Parathyroid adenoma (tissue), 2 donors: ENCODE measurements around the gene ESRRG.

ENCODE experiments used
- H2AFZ ChIP-seq: fragments of 300-600 bp; sonication (generic); one replicate; pipeline ENCODE4 v1.7.0; 2017; ENCODE audit warnings: antibody characterized with exemption, mild to moderate bottlenecking
- H3K27ac ChIP-seq: fragments of 300-600 bp; sonication (generic); one replicate; pipeline ENCODE4 v1.7.0; 2017
- H3K27me3 ChIP-seq: fragments of 300-600 bp; sonication (generic); one replicate; pipeline ENCODE4 v1.7.0; 2017; ENCODE audit warnings: low read length; ENCODE audit not compliant: control insufficient read depth, insufficient read depth
- H3K36me3 ChIP-seq: fragments of 300-600 bp; sonication (generic); one replicate; pipeline ENCODE4 v1.7.0; 2017; ENCODE audit warnings: low read length; ENCODE audit not compliant: control insufficient read depth, insufficient read depth
- H3K4me1 ChIP-seq: fragments of 300-600 bp; sonication (generic); one replicate; pipeline ENCODE4 v1.7.0; 2017; ENCODE audit warnings: control low read depth
- H3K4me2 ChIP-seq: fragments of 300-600 bp; sonication (generic); one replicate; pipeline ENCODE4 v1.7.0; 2017; ENCODE audit warnings: low read length
- H3K4me3 ChIP-seq: fragments of 300-600 bp; sonication (generic); one replicate; pipeline ENCODE4 v1.7.0; 2017; ENCODE audit warnings: low read depth, low read length
- H3K79me2 ChIP-seq: fragments of 300-600 bp; sonication (generic); one replicate; pipeline ENCODE4 v1.7.0; 2017; ENCODE audit warnings: control low read depth
- H3K9ac ChIP-seq: fragments of 300-600 bp; sonication (generic); one replicate; pipeline ENCODE4 v1.7.0; 2017; ENCODE audit warnings: mild to moderate bottlenecking
- H3K9me3 ChIP-seq: fragments of 300-600 bp; sonication (generic); one replicate; pipeline ENCODE4 v1.7.0; 2017; ENCODE audit warnings: low read length; ENCODE audit not compliant: control insufficient read depth
- TF ChIP-seq, protein P1 (sequence below): fragments of 300-600 bp; sonication (generic); IDR thresholded peaks from one replicate; pipeline ENCODE4 v1.7.0; 2017; ENCODE audit warnings: antibody characterized with exemption, mild to moderate bottlenecking
- donor health status: primary hyperparathyroidism.

The ESRRG gene

DNA sequence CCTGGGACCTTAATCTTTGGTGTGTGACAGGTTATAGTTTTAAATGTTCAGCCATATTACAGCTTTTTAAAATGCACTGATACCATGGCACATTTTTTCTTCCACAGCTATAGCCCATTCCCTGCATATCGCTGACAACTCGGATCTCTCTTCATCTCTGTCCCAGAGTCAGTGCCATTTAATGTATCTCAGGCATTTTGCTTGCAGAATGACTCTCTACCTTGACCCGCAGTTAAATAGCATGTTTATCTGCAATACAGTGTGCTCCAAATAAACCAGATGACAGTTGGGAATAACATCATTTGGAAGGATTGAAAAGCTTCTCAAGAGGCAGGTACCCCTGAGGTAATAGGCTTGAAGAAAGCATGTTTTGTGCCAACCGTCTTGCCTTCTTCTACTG is 200.2 kb downstream of the ESRRG start:
- Histone ChIP-seq H3K9ac (no peak overlapping the region), H3K36me3 (no peaks in the 10 kb centered on the region), H3K27ac (no peak overlapping the region), H2AFZ (no peak overlapping the region), H3K4me1 (no peaks in the 10 kb centered on the region), H3K79me2 (no peaks in the 10 kb centered on the region), H3K4me2 (no peak overlapping the region), H3K27me3 (no peaks in the 10 kb centered on the region), H3K9me3 (no peaks in the 10 kb centered on the region), H3K4me3 (no peak overlapping the region)
- TF ChIP-seq, protein P1, sequence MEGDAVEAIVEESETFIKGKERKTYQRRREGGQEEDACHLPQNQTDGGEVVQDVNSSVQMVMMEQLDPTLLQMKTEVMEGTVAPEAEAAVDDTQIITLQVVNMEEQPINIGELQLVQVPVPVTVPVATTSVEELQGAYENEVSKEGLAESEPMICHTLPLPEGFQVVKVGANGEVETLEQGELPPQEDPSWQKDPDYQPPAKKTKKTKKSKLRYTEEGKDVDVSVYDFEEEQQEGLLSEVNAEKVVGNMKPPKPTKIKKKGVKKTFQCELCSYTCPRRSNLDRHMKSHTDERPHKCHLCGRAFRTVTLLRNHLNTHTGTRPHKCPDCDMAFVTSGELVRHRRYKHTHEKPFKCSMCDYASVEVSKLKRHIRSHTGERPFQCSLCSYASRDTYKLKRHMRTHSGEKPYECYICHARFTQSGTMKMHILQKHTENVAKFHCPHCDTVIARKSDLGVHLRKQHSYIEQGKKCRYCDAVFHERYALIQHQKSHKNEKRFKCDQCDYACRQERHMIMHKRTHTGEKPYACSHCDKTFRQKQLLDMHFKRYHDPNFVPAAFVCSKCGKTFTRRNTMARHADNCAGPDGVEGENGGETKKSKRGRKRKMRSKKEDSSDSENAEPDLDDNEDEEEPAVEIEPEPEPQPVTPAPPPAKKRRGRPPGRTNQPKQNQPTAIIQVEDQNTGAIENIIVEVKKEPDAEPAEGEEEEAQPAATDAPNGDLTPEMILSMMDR, result no peak

DNA sequence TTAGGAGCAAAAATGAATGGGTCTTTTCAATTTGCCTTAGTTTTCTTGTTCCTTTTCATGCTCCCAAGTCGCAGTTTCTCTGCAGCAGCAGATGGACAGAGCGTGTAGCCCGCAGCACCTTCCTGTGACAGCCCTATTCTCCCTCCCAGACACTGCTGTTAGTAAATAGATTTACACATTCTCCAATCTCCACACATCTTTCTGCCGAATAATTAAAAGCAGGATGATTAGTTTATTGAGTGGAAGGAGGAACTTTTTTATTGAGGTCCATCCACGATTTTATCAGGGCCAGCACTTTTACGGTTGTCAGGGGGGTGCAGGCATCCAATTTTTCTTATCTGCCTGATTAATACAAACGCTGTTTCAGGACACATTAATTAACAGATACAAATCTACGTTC is 201.8 kb downstream of the ESRRG start:
- Histone ChIP-seq H3K27me3 (no peaks in the 10 kb centered on the region), H3K9me3 (no peaks in the 10 kb centered on the region), H3K4me2 (no peak overlapping the region), H3K4me3 (no peak overlapping the region), H3K36me3 (no peaks in the 10 kb centered on the region), H3K4me1 (no peaks in the 10 kb centered on the region), H3K9ac (no peak overlapping the region), H3K79me2 (no peaks in the 10 kb centered on the region), H2AFZ (no peak overlapping the region), H3K27ac (no peak overlapping the region)
- TF ChIP-seq, protein P1, result no peak

DNA sequence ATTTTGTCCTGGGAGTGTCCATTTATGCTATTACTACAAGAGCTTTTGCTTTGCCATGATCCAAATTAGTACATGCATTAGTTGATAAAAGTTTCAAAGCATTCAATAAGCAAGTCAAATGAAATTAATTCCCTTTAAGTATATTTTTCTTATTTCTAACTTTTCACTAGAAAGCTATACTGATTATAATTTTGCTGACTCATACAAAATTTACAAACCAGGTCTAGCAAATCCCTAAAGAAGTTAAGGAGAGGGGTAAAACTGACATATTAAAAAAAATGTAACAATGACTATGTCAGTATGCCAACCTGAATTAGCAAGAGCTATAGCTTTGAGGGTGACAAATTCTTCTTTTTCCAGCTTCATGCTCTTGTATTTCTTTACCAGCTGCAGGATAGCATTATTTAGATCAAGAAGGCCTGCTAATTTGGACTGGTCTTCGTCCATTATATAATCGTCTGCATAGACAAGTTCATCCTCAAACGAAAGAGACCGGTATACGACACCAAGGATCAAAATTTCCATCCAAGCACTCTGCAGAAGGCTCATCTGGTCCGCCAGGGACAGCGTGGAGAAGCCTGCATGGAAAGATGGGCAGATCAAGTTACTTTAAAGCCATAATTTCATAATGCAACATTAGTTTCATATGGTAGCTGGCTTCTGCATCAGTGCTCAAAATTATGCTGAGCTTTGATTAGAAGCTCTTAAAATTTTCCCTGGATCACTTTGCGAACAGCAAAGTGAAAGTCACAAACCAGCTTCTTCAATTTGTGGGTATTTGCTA is 204.2 kb downstream of the ESRRG start:
- H3K4me1 ChIP-seq, result no peaks in the 10 kb centered on the region
- TF ChIP-seq, protein P1, result no peak
- no peak overlapping the region for H3K9ac ChIP-seq
- H3K79me2 ChIP-seq, result no peaks in the 10 kb centered on the region
- no peak overlapping the region for H3K27ac ChIP-seq
- H3K9me3 ChIP-seq, result no peaks in the 10 kb centered on the region
- no peaks in the 10 kb centered on the region for H3K27me3 ChIP-seq
- no peak overlapping the region for H2AFZ ChIP-seq
- no peak overlapping the region for H3K4me3 ChIP-seq
- H3K36me3 ChIP-seq, result no peaks in the 10 kb centered on the region
- no peak overlapping the region for H3K4me2 ChIP-seq

DNA sequence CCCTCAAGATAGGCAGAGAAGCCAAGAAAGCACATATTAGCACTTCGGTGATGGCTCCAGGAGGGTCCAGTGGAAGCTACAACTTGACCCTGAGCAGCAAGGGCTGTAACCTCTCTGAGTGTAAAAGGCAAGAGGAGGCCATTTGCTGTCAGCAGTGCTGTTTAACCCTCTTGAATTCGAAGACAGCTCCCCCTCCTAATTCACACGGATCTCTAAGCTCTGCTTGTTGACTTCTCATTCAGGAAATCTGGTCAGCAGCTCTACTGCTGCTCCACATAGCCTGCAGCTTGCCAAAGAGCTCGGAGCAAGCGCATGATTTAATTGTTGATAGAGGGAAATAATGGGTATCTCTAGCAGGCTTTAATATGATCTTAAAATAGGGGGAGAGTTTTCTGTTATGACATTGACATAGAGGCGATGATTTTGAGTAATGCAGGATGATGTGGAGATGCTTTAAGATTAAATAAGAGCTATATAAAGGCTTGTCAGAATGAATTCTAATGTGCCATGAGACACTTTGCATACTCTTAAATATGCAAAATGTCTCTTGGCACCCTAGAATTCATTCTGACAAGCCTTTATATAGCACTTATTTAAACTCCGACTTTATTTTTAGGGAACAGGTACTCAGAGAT is 220.6 kb downstream of the ESRRG start:
- H3K27me3 ChIP-seq, result no peaks in the 10 kb centered on the region
- H3K4me2 ChIP-seq, result no peak overlapping the region
- H3K4me1 ChIP-seq, result no peaks in the 10 kb centered on the region
- no peak overlapping the region for H3K27ac ChIP-seq
- H3K9me3 ChIP-seq, result no peaks in the 10 kb centered on the region
- no peaks in the 10 kb centered on the region for H3K36me3 ChIP-seq
- TF ChIP-seq, protein P1, result no peak
- H3K9ac ChIP-seq, result no peak overlapping the region
- no peak overlapping the region for H2AFZ ChIP-seq
- no peak overlapping the region for H3K4me3 ChIP-seq
- H3K79me2 ChIP-seq, result no peaks in the 10 kb centered on the region
